Spleen (tissue), 11 donors: ENCODE data around the gene IMPA2. TPM values are rescaled to one million over a fixed set of nuclear protein-coding genes. Genes with fewer than 3 reads are reported as not detected.
A peak's percentile ranks its signal among the peaks of the same experiment; 100 is the strongest.
"Not testable (repeated sequence)": the region's sequence is repeated elsewhere in the genome, so short reads cannot be mapped to it uniquely, and the experiment has no call there.

Source experiments
- DNase-seq: peaks from one replicate; pipeline ENCODE4 v3.0.0-alpha.2; 2020
- H3K27ac ChIP-seq, 8 donors: fragments of 200-600 bp; sonication (generic) in 7 of 8; 1 replicate in 4 of 8; 2 replicates in 4 of 8; pipeline versions ENCODE4 v1.5.0 to v1.8.0; 2016 to 2021; ENCODE audit warnings: inconsistent platforms in 4 of 8, mild to moderate bottlenecking in 4 of 8, moderate library complexity in 1 of 8
- H3K27me3 ChIP-seq, 7 donors: fragments of 200-600 bp; sonication (generic) in 6 of 7; replicated peaks in 1 of 7; 1 replicate in 4 of 7; 2 replicates in 3 of 7; pipeline versions ENCODE4 v1.5.0 to v1.8.0; 2016 to 2021; ENCODE audit warnings: inconsistent platforms in 3 of 7, mild to moderate bottlenecking in 1 of 7
- H3K36me3 ChIP-seq, 6 donors: fragments of 200-600 bp; sonication (generic) in 5 of 6; 1 replicate in 4 of 6; 2 replicates in 2 of 6; pipeline versions ENCODE4 v1.5.0 to v1.8.0; 2016 to 2021; ENCODE audit warnings: inconsistent platforms in 2 of 6
- H3K4me1 ChIP-seq, 6 donors: fragments of 200-600 bp; sonication (generic) in 5 of 6; 1 replicate in 3 of 6; 2 replicates in 3 of 6; pipeline versions ENCODE4 v1.5.0 to v1.8.0; 2016 to 2021; ENCODE audit warnings: inconsistent platforms in 3 of 6
- H3K4me3 ChIP-seq, 8 donors: fragments of 200-600 bp; sonication (generic) in 7 of 8; 1 replicate in 4 of 8; 2 replicates in 4 of 8; pipeline versions ENCODE4 v1.5.0 to v1.8.0; 2016 to 2021; ENCODE audit warnings: inconsistent platforms in 4 of 8, mild to moderate bottlenecking in 4 of 8, moderate library complexity in 2 of 8
- H3K9me3 ChIP-seq, 8 donors: fragments of 200-600 bp; sonication (generic) in 7 of 8; 1 replicate in 4 of 8; 2 replicates in 4 of 8; pipeline versions ENCODE4 v1.5.0 to v1.8.0; 2016 to 2021; ENCODE audit warnings: inconsistent platforms in 4 of 8
- CTCF ChIP-seq, 11 experiments: fragments of 200-600 bp in 7 of 11; fragments of 450-650 bp in 4 of 11; sonication (generic) in 4 of 11; IDR thresholded peaks in 8 of 11; conservative IDR thresholded peaks in 3 of 11; 1 replicate in 7 of 11; 2 replicates in 4 of 11; pipeline versions ENCODE4 v1.4.0 to v1.8.0; 2016 to 2021; ENCODE audit warnings: antibody characterized with exemption in 11 of 11, inconsistent platforms in 4 of 11, mild to moderate bottlenecking in 1 of 11
- POLR2A ChIP-seq, 3 donors: fragments of 450-650 bp; IDR thresholded peaks; one replicate each; pipeline ENCODE4 v1.5.1; 2017; ENCODE audit warnings: antibody characterized with exemption in 3 of 3, mild to moderate bottlenecking in 1 of 3
- POLR2AphosphoS5 ChIP-seq, 3 donors: sonication (generic); formaldehyde crosslinking; IDR thresholded peaks; one replicate each; pipeline ENCODE4 v1.5.1; 2017; ENCODE audit warnings: antibody characterized with exemption in 3 of 3
- WGBS, 5 donors: extraction: QIAGEN DNeasy Blood & Tissue Kit in 3 of 5; methylation state at CpG; one replicate each; pipeline versions ENCODE4 v1.1.5 to v1.1.7; 2013 to 2018; 5-methylcytosine and 5-hydroxymethylcytosine counted together
- intact Hi-C: fragments of 100-400 bp; cut with DNase I; formaldehyde crosslinking; loops from one replicate; pipeline ENCODE4 v1.15.0; 2023; ENCODE audit warnings: low total_unique reads
- polyA plus RNA-seq, 3 donors: library from polyadenylated mRNA; stranded (reverse); fragments of 200-250 nt; gene quantifications; one replicate each; pipeline ENCODE4 v1.2.1, GENCODE V29; 2013
- small RNA-seq, 4 donors: library from RNA; depleted of rRNA; stranded (forward); fragments of <200 nt; gene quantifications; one replicate each; pipeline ENCODE3, GENCODE V24; 2016
- total RNA-seq, 7 donors: library from RNA; depleted of rRNA in 3 of 7; stranded (reverse); fragments of >200 nt in 3 of 7; fragmentation: NEBNext Ultra II Directional in 4 of 7; extraction: Animal tissue kit (Norgen Biotek cat#: 25700) in 4 of 7; gene quantifications; one replicate each; pipeline versions ENCODE4 v1.1.0 to v1.2.1, GENCODE V29; 2016 to 2021
- donor health status: healthy with polysubstance abuse.
- donor health status: DM: no; HTN: no; CAD: no; lungs with moderate emphysema.
- donor health status: DM: no; HTN: no; CAD: no.
- donor health status: Bipolar disorder and iron deficiency.
- donor health status: healthy.
- donor health status: DM: no; HTN: no; CAD: no.
- donor health status: DM: yes; HTN: yes; CAD: no.

IMPA2 gene
- total and polyA plus RNA-seq, 10 donors, result 11.1 to 60.7 (median 32.9) TPM

DNA sequence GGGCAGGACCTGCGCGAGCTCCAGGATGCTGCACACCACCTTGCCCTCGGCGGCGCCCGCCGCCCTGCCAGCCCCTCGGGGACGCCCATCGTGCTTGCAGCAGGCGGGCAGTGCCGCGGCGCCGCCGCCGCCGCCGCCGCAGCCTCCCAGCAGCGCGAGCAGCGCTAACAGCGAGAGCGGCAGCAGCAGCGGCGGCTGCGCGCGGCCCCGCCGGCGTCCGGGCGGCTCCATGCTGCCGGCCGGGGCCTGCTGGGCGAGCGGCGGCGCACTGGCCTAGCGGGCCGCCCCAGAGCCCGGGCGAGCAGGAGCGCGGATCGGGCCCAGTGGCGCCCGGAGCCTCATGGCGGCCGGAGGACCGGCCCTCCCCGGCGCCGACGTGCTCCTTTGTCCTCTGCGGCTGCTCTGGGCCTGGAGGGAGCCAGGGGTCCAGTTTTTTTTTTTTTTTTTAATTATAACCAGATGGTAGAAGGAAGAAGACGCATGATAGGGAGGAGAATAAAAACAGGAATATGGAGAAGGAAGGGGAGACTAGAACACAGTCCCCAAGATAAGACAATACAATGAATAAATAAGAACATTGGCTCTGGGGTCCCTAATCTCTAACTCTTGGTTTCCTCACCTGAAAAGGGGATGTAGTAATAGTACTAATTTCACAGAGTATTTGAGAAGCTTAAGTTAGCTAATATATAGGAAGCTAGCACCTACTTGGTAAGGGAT, 95.3 kb downstream of the IMPA2 start:
- WGBS, 5 donors, result 21 to 56% (median 34%) methylated on average over 18 to 54 of the region's 59 CpGs
- intact Hi-C loops, result no loop called here
- H3K27ac ChIP-seq, result no peak overlapping the region
- no peaks in the 10 kb centered on the region for H3K27me3 ChIP-seq
- H3K36me3 ChIP-seq, result no peaks in the 10 kb centered on the region
- H3K4me3 ChIP-seq, result peak overlapping the region in 2 of 8 donors; percentile 22 to 54
- H3K4me1 ChIP-seq, result no peaks in the 10 kb centered on the region
- TF ChIP-seq POLR2A (IDR thresholded peaks at IDR 0.05) (no peak), CTCF (IDR thresholded peaks at IDR 0.05 in 8 of 11, conservative IDR thresholded peaks at IDR 0.05 in 3 of 11) (no peak), POLR2AphosphoS5 (IDR thresholded peaks at IDR 0.05) (no peak)
- DNase-seq, result peak; percentile 75
- no peaks in the 10 kb centered on the region for H3K9me3 ChIP-seq

DNA sequence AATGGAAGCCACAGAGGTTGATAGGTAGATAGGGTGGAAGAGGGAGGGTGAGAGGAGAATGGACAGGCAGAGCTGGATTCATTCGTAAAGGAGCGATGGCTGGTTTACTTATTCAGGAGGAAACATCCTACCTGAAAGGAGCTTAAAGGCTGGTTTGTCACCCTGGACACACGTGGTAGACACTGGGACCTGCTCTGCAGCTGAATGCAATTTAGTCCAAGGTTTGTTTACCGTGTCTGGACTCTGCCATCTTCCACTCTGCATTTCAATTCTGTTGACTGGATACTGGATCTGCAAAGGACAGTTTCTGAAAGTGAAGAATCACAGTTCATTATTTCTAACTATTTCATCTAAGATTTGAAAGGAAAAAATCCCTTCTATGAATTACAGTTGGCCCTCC, 96.7 kb downstream of the IMPA2 start:
- WGBS, 5 donors, result 12 to 90% (median 72%) methylated on average over 1 to 2 of the region's 4 CpGs
- H3K9me3 ChIP-seq, H3K27me3 ChIP-seq, H3K4me1 ChIP-seq, intact Hi-C loops, DNase-seq, H3K4me3 ChIP-seq, H3K36me3 ChIP-seq, H3K27ac ChIP-seq: not testable (repeated sequence)

GRCh38 chr18:12079491-12080237, 98.4 kb downstream of the IMPA2 start:
- DNase-seq, result no peak
- Histone ChIP-seq H3K27me3 (no peaks in the 10 kb centered on the region), H3K27ac (no peak overlapping the region), H3K36me3 (no peaks in the 10 kb centered on the region), H3K4me3 (no peak overlapping the region), H3K4me1 (no peaks in the 10 kb centered on the region), H3K9me3 (no peaks in the 10 kb centered on the region)
- TF ChIP-seq POLR2A (IDR thresholded peaks at IDR 0.05) (no peak), CTCF (IDR thresholded peaks at IDR 0.05 in 8 of 11, conservative IDR thresholded peaks at IDR 0.05 in 3 of 11) (no peak), POLR2AphosphoS5 (IDR thresholded peaks at IDR 0.05) (no peak)
- WGBS, 5 donors, result 69 to 83% (median 81%) methylated on average over 6 of the region's 6 CpGs
- intact Hi-C loops, result no loop called here

Small RNAs within 50 kb of the gene (small RNA-seq; reads per million reads assigned to genes)
- 0 reads per million in 4 donors for gene AP001542.1

Other genes with a start within 250 kb of the IMPA2 start
- 10 to 100 TPM; 34.2 to 58.0 (median 42.0) TPM for gene CHMP1B, start 130.1 kb upstream of the IMPA2 start, total RNA-seq
- gene CHMP1B, start 130.1 kb upstream of the IMPA2 start, polyA plus RNA-seq, result 10 to 100 TPM; 33.1 to 37.8 (median 36.0) TPM
- 10 to 100 TPM; 44.9 to 89.9 (median 57.3) TPM for gene MPPE1, start 73.2 kb upstream of the IMPA2 start, total RNA-seq
- 10 to 100 TPM; 29.7 to 46.6 (median 29.7) TPM for gene MPPE1, start 73.2 kb upstream of the IMPA2 start, polyA plus RNA-seq
- gene ANKRD62, start 112.3 kb downstream of the IMPA2 start, total RNA-seq, result not detected
- not detected for gene ANKRD62, start 112.3 kb downstream of the IMPA2 start, polyA plus RNA-seq